ENCODE data around the gene HIBADH. TPM values are rescaled to one million over a fixed set of nuclear protein-coding genes. Genes with fewer than 3 reads are reported as not detected.

The HIBADH gene
- total RNA-seq, 2 experiments from 2014 or later = 19.2 to 24.0 TPM

DNA sequence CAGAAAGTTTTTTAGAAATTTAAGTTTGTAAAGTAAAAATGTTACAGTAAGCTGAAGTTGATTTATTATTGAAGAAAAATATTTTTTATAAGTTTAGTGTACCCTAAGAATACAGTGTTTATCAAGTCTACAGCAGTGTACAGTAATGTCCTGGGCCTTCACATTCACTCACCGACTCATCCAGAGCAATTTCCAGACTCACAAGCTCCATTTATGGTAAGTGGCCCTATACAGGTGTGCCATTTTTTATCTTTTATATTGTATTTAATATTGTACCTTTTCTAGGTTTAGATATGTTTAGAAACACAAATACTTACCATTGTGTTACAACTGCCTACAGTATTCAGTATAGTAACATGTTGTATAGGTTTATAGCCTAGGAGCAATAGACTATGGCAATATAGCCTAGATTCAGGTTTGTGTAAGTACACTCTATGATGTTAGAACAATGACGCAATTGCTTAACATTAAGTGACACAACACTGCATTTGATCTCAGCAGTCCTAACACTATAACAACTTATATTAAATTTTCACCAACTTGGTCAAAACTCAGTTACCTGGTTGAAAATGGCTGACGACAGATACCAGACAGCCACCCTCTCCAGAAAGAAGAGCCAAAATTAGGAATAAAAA is 45.7 kb downstream of the HIBADH start:
- Histone ChIP-seq H3K4me2 (ENCODE audit: low read length) (no peak overlapping the region), H4K20me1 (ENCODE audit: insufficient read depth, low read length) (no peaks in the 10 kb centered on the region), H3K9me3 (ENCODE audit: low read length) (peaks cover 31% of the 10 kb centered on the region), H2AFZ (ENCODE audit: low read length) (no peak overlapping the region), H3K4me3 (ENCODE audit: low read depth, low read length, poor library complexity, severe bottlenecking) (no peak overlapping the region), H3K79me2 (ENCODE audit: insufficient read depth, low read depth, low read length) (no peaks in the 10 kb centered on the region), H3K27ac (ENCODE audit: low read depth, low read length, poor library complexity, severe bottlenecking) (no peak overlapping the region), H3K9me2 (ENCODE audit: insufficient read depth, low read length) (no peaks in the 10 kb centered on the region), H3K36me3 (ENCODE audit: insufficient read depth, low read length) (peaks cover 30% of the 10 kb centered on the region), H3K4me1 (ENCODE audit: insufficient read depth, low read length, poor library complexity, severe bottlenecking) (no peaks in the 10 kb centered on the region)
- intact Hi-C loops (cut with micrococcal nuclease; ENCODE audit: unreplicated experiment) = no loop called here
- no peak for DNase-seq (ENCODE audit: low spot score)
- CTCF ChIA-PET (ENCODE audit: unreplicated experiment) = no interaction called here
- POLR2A ChIA-PET = interaction anchor here (0.6 to 1.2 kb wide), 2 partner anchors 17 to 1290 kb away, joined by 4 to 10 read pairs; no protein-coding TSS in a partner anchor
- BruUV-seq (replicated peaks) = no TSS peak
- no peak for TF ChIP-seq EZH2phosphoT487 (IDR thresholded peaks at IDR 0.05; ENCODE audit: borderline replicate concordance, low read depth, low read length)
- TF ChIP-seq CTCF (conservative IDR thresholded peaks at IDR 0.05; ENCODE audit: low read length) = no peak

DNA sequence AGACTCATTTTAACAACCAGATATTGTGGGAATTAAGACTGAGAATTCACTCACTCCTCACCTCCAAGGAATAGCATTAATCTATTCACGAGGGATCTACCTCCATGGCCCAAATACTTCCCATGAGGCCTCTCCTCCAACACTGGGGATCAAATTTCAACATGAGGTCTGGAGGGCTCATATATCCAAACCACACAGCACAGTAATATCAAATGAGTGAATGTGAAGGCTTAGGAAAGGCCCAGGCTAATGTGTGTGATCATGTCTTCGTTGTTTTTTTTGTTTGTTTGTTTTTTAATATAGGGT is 46.5 kb downstream of the HIBADH start:
- no peak overlapping the region for H3K4me3 ChIP-seq (ENCODE audit: low read depth, low read length, poor library complexity, severe bottlenecking)
- CTCF ChIA-PET (ENCODE audit: unreplicated experiment) = no interaction called here
- peaks cover 30% of the 10 kb centered on the region for H3K36me3 ChIP-seq (ENCODE audit: insufficient read depth, low read length)
- H4K20me1 ChIP-seq (ENCODE audit: insufficient read depth, low read length) = no peaks in the 10 kb centered on the region
- H3K4me2 ChIP-seq (ENCODE audit: low read length) = no peak overlapping the region
- POLR2A ChIA-PET = interaction anchor here (1.2 kb wide), 1 partner anchor 18 kb away, joined by 4 read pairs; no protein-coding TSS in a partner anchor
- no peak for DNase-seq (ENCODE audit: low spot score)
- H3K9me3 ChIP-seq (ENCODE audit: low read length) = peaks cover 31% of the 10 kb centered on the region
- intact Hi-C loops (cut with micrococcal nuclease; ENCODE audit: unreplicated experiment) = no loop called here
- no peaks in the 10 kb centered on the region for H3K4me1 ChIP-seq (ENCODE audit: insufficient read depth, low read length, poor library complexity, severe bottlenecking)
- H3K27ac ChIP-seq (ENCODE audit: low read depth, low read length, poor library complexity, severe bottlenecking) = no peak overlapping the region
- H3K79me2 ChIP-seq (ENCODE audit: insufficient read depth, low read depth, low read length) = no peaks in the 10 kb centered on the region
- BruUV-seq (replicated peaks) = no TSS peak
- TF ChIP-seq CTCF (conservative IDR thresholded peaks at IDR 0.05; ENCODE audit: low read length) = no peak
- TF ChIP-seq EZH2phosphoT487 (IDR thresholded peaks at IDR 0.05; ENCODE audit: borderline replicate concordance, low read depth, low read length) = no peak
- no peak overlapping the region for H2AFZ ChIP-seq (ENCODE audit: low read length)
- no peaks in the 10 kb centered on the region for H3K9me2 ChIP-seq (ENCODE audit: insufficient read depth, low read length)

- H3K4me1 ChIP-seq (ENCODE audit: insufficient read depth, low read length, poor library complexity, severe bottlenecking) = no peaks in the 10 kb centered on the region
- peaks cover 25% of the 10 kb centered on the region for H3K9me3 ChIP-seq (ENCODE audit: low read length)
- TF ChIP-seq EZH2phosphoT487 (IDR thresholded peaks at IDR 0.05; ENCODE audit: borderline replicate concordance, low read depth, low read length) (no peak), CTCF (conservative IDR thresholded peaks at IDR 0.05; ENCODE audit: low read length) (no peak)
- peaks cover 29% of the 10 kb centered on the region for H3K36me3 ChIP-seq (ENCODE audit: insufficient read depth, low read length)
- no peak overlapping the region for H3K27ac ChIP-seq (ENCODE audit: low read depth, low read length, poor library complexity, severe bottlenecking)
- no peak overlapping the region for H3K4me2 ChIP-seq (ENCODE audit: low read length)
- ChIA-PET CTCF (ENCODE audit: unreplicated experiment) (no interaction called here), POLR2A (no interaction called here)
- no peaks in the 10 kb centered on the region for H3K9me2 ChIP-seq (ENCODE audit: insufficient read depth, low read length)
- H3K79me2 ChIP-seq (ENCODE audit: insufficient read depth, low read depth, low read length) = no peaks in the 10 kb centered on the region
- H3K4me3 ChIP-seq (ENCODE audit: low read depth, low read length, poor library complexity, severe bottlenecking) = no peak overlapping the region
- H4K20me1 ChIP-seq (ENCODE audit: insufficient read depth, low read length) = no peaks in the 10 kb centered on the region
- peak; percentile 4 for DNase-seq (ENCODE audit: low spot score)
- no peak overlapping the region for H2AFZ ChIP-seq (ENCODE audit: low read length)
- BruUV-seq (replicated peaks) = no TSS peak
- intact Hi-C loops (cut with micrococcal nuclease; ENCODE audit: unreplicated experiment) = no loop called here
Measured at GRCh38 chr7:27615420-27616185, 47.1 kb downstream of the HIBADH start.
